ENCODE results near the gene VAC14. TPM values are rescaled to one million over a fixed set of nuclear protein-coding genes. Genes with fewer than 3 reads are reported as not detected.
"Not testable (repeated sequence)": the region's sequence is repeated elsewhere in the genome, so short reads cannot be mapped to it uniquely, and the experiment has no call there.

The VAC14 gene
- total RNA-seq, 1 donor from 2014 or later: 36.3 TPM

GRCh38 chr16:70749681-70750601 lies 51.0 kb downstream of the VAC14 start:
- Mint-ChIP-seq H3K9me3 (no peaks in the 10 kb centered on the region), H3K4me1 (peaks cover 37% of the 10 kb centered on the region), H3K36me3 (ENCODE audit: low read depth) (peaks cover 4% of the 10 kb centered on the region), H3K27me3 (no peaks in the 10 kb centered on the region), H3K27ac (no peak overlapping the region), H3K4me3 (no peak overlapping the region)
- DNase-seq: no peak
- intact Hi-C loops (cut with micrococcal nuclease): loop anchor here (2.0 kb wide), 1 partner anchor 13 kb away; no protein-coding TSS in a partner anchor

GRCh38 chr16:70749006-70749678 lies 51.8 kb downstream of the VAC14 start:
- H3K36me3 Mint-ChIP-seq (ENCODE audit: low read depth): peaks cover 4% of the 10 kb centered on the region
- intact Hi-C loops (cut with micrococcal nuclease): no loop called here
- H3K4me1 Mint-ChIP-seq: peaks cover 37% of the 10 kb centered on the region
- no peak for DNase-seq
- H3K27ac Mint-ChIP-seq: no peak overlapping the region
- H3K9me3 Mint-ChIP-seq: no peaks in the 10 kb centered on the region
- no peak overlapping the region for H3K4me3 Mint-ChIP-seq
- no peaks in the 10 kb centered on the region for H3K27me3 Mint-ChIP-seq

GRCh38 chr16:70747703-70748631 lies 53.0 kb downstream of the VAC14 start:
- H3K4me3 Mint-ChIP-seq: peak overlapping the region; percentile 16
- no peak for DNase-seq
- H3K27ac Mint-ChIP-seq: peak overlapping the region; percentile 84
- no peaks in the 10 kb centered on the region for H3K9me3 Mint-ChIP-seq
- peaks cover 37% of the 10 kb centered on the region for H3K4me1 Mint-ChIP-seq
- H3K36me3 Mint-ChIP-seq (ENCODE audit: low read depth): peaks cover 11% of the 10 kb centered on the region
- intact Hi-C loops (cut with micrococcal nuclease): no loop called here
- no peaks in the 10 kb centered on the region for H3K27me3 Mint-ChIP-seq

GRCh38 chr16:70746708-70747424 lies 54.1 kb downstream of the VAC14 start:
- Mint-ChIP-seq H3K27me3 (no peaks in the 10 kb centered on the region), H3K4me3 (peak overlapping the region; percentile 16), H3K36me3 (ENCODE audit: low read depth) (peaks cover 17% of the 10 kb centered on the region), H3K27ac (peak overlapping the region; percentile 84), H3K4me1 (peaks cover 37% of the 10 kb centered on the region), H3K9me3 (no peaks in the 10 kb centered on the region)
- DNase-seq: peak; percentile 86
- intact Hi-C loops (cut with micrococcal nuclease): loop anchor here (1.0 kb wide), 1 partner anchor 10 kb away; no protein-coding TSS in a partner anchor

- Mint-ChIP-seq H3K36me3 (ENCODE audit: low read depth) (peaks cover 17% of the 10 kb centered on the region), H3K4me1 (peaks cover 41% of the 10 kb centered on the region), H3K27me3 (no peaks in the 10 kb centered on the region), H3K9me3 (no peaks in the 10 kb centered on the region), H3K27ac (peak overlapping the region; percentile 84), H3K4me3 (peak overlapping the region; percentile 16)
- DNase-seq: no peak
- intact Hi-C loops (cut with micrococcal nuclease): loop anchor here (1.0 kb wide), 1 partner anchor 9 kb away; no protein-coding TSS in a partner anchor
These were observed 54.8 kb downstream of the VAC14 start for GRCh38 chr16:70746040-70746707.

GRCh38 chr16:70745536-70746025 lies 55.4 kb downstream of the VAC14 start:
- intact Hi-C loops (cut with micrococcal nuclease): loop anchor here (1.0 kb wide), 1 partner anchor 8 kb away; no protein-coding TSS in a partner anchor
- Mint-ChIP-seq H3K27me3 (no peaks in the 10 kb centered on the region), H3K36me3 (ENCODE audit: low read depth) (peaks cover 21% of the 10 kb centered on the region), H3K27ac (peak overlapping the region; percentile 84), H3K9me3 (no peaks in the 10 kb centered on the region), H3K4me3 (no peak overlapping the region), H3K4me1 (peaks cover 41% of the 10 kb centered on the region)
- no peak for DNase-seq

GRCh38 chr16:70744366-70744765 lies 56.6 kb downstream of the VAC14 start:
- no peaks in the 10 kb centered on the region for H3K27me3 Mint-ChIP-seq
- no peaks in the 10 kb centered on the region for H3K9me3 Mint-ChIP-seq
- peaks cover 21% of the 10 kb centered on the region for H3K36me3 Mint-ChIP-seq (ENCODE audit: low read depth)
- no peak overlapping the region for H3K4me3 Mint-ChIP-seq
- no peak overlapping the region for H3K27ac Mint-ChIP-seq
- peaks cover 46% of the 10 kb centered on the region for H3K4me1 Mint-ChIP-seq
- no peak for DNase-seq
- intact Hi-C loops (cut with micrococcal nuclease): no loop called here

GRCh38 chr16:70743791-70744190 lies 57.2 kb downstream of the VAC14 start:
- no peaks in the 10 kb centered on the region for H3K27me3 Mint-ChIP-seq
- H3K27ac Mint-ChIP-seq: no peak overlapping the region
- H3K4me1 Mint-ChIP-seq: peaks cover 48% of the 10 kb centered on the region

GRCh38 chr16:70742967-70743366 lies 58.0 kb downstream of the VAC14 start:
- Mint-ChIP-seq H3K36me3 (ENCODE audit: low read depth) (peaks cover 26% of the 10 kb centered on the region), H3K27ac (peak overlapping the region; percentile 8), H3K4me1 (peaks cover 52% of the 10 kb centered on the region)
- H3K9me3 Mint-ChIP-seq; H3K4me3 Mint-ChIP-seq; H3K27me3 Mint-ChIP-seq; intact Hi-C loops (cut with micrococcal nuclease); DNase-seq: not testable (repeated sequence)

More at GRCh38 chr16:70743791-70744190, 57.2 kb downstream of the VAC14 start:
- H3K4me3 Mint-ChIP-seq: no peak overlapping the region
- intact Hi-C loops (cut with micrococcal nuclease): no loop called here
- H3K36me3 Mint-ChIP-seq (ENCODE audit: low read depth): peaks cover 22% of the 10 kb centered on the region
- H3K9me3 Mint-ChIP-seq: no peaks in the 10 kb centered on the region
- DNase-seq: no peak

GRCh38 chr16:70741783-70742125 lies 59.2 kb downstream of the VAC14 start:
- Mint-ChIP-seq H3K4me1 (peaks cover 56% of the 10 kb centered on the region), H3K27me3 (no peaks in the 10 kb centered on the region), H3K9me3 (no peaks in the 10 kb centered on the region), H3K27ac (peak overlapping the region; percentile 60), H3K4me3 (no peak overlapping the region), H3K36me3 (ENCODE audit: low read depth) (peaks cover 25% of the 10 kb centered on the region)
- intact Hi-C loops (cut with micrococcal nuclease): no loop called here
- DNase-seq: no peak

- no peak for DNase-seq
These were observed 59.8 kb downstream of the VAC14 start for GRCh38 chr16:70740914-70741782.

More at GRCh38 chr16:70740914-70741782, 59.8 kb downstream of the VAC14 start:
- H3K27me3 Mint-ChIP-seq: no peaks in the 10 kb centered on the region
- H3K27ac Mint-ChIP-seq: peak overlapping the region; percentile 71
- no peaks in the 10 kb centered on the region for H3K9me3 Mint-ChIP-seq
- intact Hi-C loops (cut with micrococcal nuclease): no loop called here
- H3K36me3 Mint-ChIP-seq (ENCODE audit: low read depth): peaks cover 25% of the 10 kb centered on the region
- peaks cover 53% of the 10 kb centered on the region for H3K4me1 Mint-ChIP-seq
- no peak overlapping the region for H3K4me3 Mint-ChIP-seq
